HG02763 (cell line): ENCODE measurements around the gene SULT2B1.
"Not testable (repeated sequence)": the region's sequence is repeated elsewhere in the genome, so short reads cannot be mapped to it uniquely, and the experiment has no call there.

Experiments used
- ATAC-seq: cut with Tn5 transposase; IDR thresholded peaks from one replicate; pipeline ENCODE4 v1.9.1; 2021; ENCODE audit warnings: mild to moderate bottlenecking, moderate library complexity; ENCODE audit not compliant: unreplicated experiment

Gene SULT2B1

GRCh38 chr19:48551437-48552302 lies at the start of gene SULT2B1:
Gene SULT2B1, plus strand, starts transcription at chr19:48552172. Its CDS starts 81 bp downstream, at chr19:48552253.
- ATAC-seq, result no peak

GRCh38 chr19:48502350-48503018 lies 49.5 kb upstream of the SULT2B1 start:
- no peak for ATAC-seq

GRCh38 chr19:48506138-48506733 lies 45.7 kb upstream of the SULT2B1 start:
- no peak for ATAC-seq

- no peak for ATAC-seq
Observed at GRCh38 chr19:48507911-48508439, 44.0 kb upstream of the SULT2B1 start.

- no peak for ATAC-seq
Observed at GRCh38 chr19:48508729-48509411, 43.1 kb upstream of the SULT2B1 start.

- no peak for ATAC-seq
Observed at GRCh38 chr19:48509467-48510194, 42.3 kb upstream of the SULT2B1 start.

GRCh38 chr19:48510421-48511268 lies 41.3 kb upstream of the SULT2B1 start:
- no peak for ATAC-seq

- no peak for ATAC-seq
Observed at GRCh38 chr19:48511321-48511731, 40.6 kb upstream of the SULT2B1 start.

- no peak for ATAC-seq
Observed at GRCh38 chr19:48511800-48512503, 40.0 kb upstream of the SULT2B1 start, which contains the start of gene LMTK3. Gene LMTK3, minus strand, starts transcription at chr19:48511835. Its CDS starts 259 bp downstream, at chr19:48511576.

- no peak for ATAC-seq
Observed at GRCh38 chr19:48512504-48513288, 39.3 kb upstream of the SULT2B1 start.

GRCh38 chr19:48513289-48514122 lies 38.5 kb upstream of the SULT2B1 start:
- no peak for ATAC-seq

- ATAC-seq, result no peak
Observed at GRCh38 chr19:48514123-48514458, 37.9 kb upstream of the SULT2B1 start.

GRCh38 chr19:48516536-48516935 lies 35.4 kb upstream of the SULT2B1 start:
- ATAC-seq, result no peak

- no peak for ATAC-seq
Observed at GRCh38 chr19:48518207-48518606, 33.8 kb upstream of the SULT2B1 start.

GRCh38 chr19:48519426-48519825 lies 32.5 kb upstream of the SULT2B1 start:
- ATAC-seq, result not testable (repeated sequence)

GRCh38 chr19:48520134-48520533 lies 31.8 kb upstream of the SULT2B1 start:
- ATAC-seq, result no peak

- no peak for ATAC-seq
Observed at GRCh38 chr19:48524221-48524620, 27.8 kb upstream of the SULT2B1 start.
